Choroid plexus epithelial cell (primary cell): ENCODE measurements around the gene HIVEP3.

Experiments
- DNase-seq: peaks from one replicate; pipeline ENCODE4 v3.0.0-alpha.2; 2010; ENCODE audit warnings: low read depth
- H3K4me3 ChIP-seq: 2 replicates; pipeline ENCODE4 v1.5.1; 2011; ENCODE audit warnings: low read depth, mild to moderate bottlenecking, control low read depth, low read length, moderate library complexity
- CTCF ChIP-seq: conservative IDR thresholded peaks from 2 replicates; pipeline ENCODE4 v1.5.1; 2011; ENCODE audit warnings: low read depth, mild to moderate bottlenecking, control low read depth, inconsistent platforms, low read length, moderate library complexity

The HIVEP3 gene

DNA sequence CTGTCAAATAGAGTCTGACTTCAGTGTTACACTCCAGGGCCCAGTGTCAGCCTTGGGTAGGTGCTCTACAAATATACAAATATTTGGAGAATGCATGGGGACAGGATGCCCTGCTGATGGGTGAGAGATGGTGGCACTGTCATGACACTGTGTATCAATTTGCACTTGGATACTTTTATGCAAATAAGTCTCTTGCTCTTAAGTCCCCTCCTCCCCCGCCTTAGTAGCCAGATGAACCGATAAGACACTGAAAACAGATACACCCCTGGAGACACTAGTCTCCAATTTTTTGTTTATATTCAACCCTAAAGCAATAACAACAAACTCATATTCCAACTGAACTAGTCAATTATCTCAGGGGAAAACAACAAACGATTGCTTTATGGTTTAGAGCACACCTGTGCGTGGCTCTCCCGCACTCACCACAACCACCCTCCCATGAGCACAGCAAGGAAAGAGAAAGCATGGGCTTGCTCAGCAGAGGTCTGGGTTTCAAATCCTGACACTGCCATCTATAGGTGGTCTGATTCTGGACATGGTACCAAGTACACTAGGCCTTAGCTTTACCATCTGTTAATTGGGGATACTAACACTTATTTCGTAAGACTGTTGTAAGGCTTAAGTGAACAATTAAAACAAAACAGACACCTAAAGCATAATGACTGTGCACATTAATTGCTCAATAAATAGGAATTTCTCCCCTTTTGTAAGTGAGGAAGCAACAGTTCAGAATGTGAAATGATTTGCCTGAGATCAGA, 50.3 kb downstream of the HIVEP3 start:
- H3K4me3 ChIP-seq: no peak overlapping the region
- TF ChIP-seq CTCF: peak; percentile 32
- DNase-seq: peak; percentile 31

- TF ChIP-seq CTCF: no peak
- DNase-seq: no peak
- H3K4me3 ChIP-seq: no peak overlapping the region
Observed at GRCh38 chr1:41866285-41866684, 52.4 kb downstream of the HIVEP3 start.

DNA sequence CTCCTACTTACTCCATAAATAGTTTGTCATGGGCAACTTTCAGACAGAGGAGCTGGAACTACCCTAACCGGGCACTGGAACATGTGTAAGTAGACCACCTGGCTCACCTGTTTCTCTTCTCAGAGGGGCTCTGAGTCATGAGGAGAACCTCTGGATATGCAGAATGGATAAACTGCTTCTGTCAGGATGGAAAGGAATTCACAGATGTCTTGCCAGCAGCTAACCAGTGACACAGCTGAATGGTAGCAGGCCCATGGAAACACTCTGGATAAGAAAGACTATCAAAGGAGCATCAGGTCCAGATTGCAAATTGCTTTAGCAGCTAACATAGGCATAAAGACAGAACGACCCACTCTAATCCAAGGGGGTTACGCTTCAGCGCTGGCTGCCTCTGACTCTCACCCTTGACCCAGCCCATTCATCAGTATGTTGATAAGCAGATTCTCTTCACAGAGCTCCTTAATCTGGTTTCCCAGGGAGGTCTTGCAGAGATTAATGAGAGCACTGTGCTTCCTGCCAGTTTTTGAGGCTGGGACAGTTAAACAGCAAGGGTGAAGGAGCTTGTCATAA, 54.2 kb downstream of the HIVEP3 start:
- no peak overlapping the region for H3K4me3 ChIP-seq
- no peak for DNase-seq
- TF ChIP-seq CTCF: no peak

GRCh38 chr1:41863718-41864117, 55.0 kb downstream of the HIVEP3 start:
- TF ChIP-seq CTCF: no peak
- no peak overlapping the region for H3K4me3 ChIP-seq
- DNase-seq: no peak

DNA sequence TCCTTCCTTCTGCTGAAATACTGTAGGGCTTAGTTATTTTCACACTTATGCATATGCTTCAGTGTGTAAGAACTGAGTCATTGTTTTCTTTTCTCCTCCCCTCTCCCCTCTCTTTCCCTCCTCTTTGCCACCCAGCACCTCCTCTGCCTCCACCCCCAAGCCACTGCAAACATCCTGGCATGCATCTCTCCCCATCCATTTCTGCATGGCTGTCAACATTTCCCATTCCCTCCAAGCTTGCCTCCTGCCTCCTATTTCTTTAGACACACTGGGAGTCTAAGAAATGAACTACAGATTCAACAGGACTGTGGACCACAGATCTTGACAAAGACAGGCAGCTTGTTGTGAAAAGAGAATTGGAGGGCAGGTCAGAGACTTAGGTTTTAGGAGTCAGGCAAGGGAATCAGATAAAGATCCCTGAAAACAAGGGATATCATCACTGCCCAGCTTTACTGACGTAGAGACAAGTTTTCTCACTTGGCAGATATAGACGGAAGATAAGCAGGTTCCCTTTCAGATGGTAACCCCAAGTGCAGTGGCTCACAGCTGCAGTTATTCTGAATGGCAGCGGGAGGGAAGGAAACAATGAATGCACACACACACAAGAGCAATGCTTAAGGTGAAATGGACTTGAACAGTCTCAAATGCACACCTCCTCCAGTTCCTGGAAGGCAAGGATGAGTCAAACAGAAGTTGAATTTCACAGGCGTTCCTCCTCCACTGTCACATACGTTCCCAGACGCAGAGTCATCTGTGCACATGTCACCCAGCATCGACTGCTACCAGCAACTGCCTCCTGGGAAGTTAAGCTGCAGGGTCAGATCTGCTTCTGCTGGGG, 56.1 kb downstream of the HIVEP3 start:
- peak; percentile 74 for DNase-seq
- TF ChIP-seq CTCF: no peak
- no peak overlapping the region for H3K4me3 ChIP-seq

- DNase-seq: peak; percentile 20
- no peak for TF ChIP-seq CTCF
- no peak overlapping the region for H3K4me3 ChIP-seq
Observed at GRCh38 chr1:41861535-41862383, 57.0 kb downstream of the HIVEP3 start.
